GM19025 (cell line): Measurements from ENCODE around the gene TWNK.

Source experiments
- ATAC-seq: cut with Tn5 transposase; IDR thresholded peaks from one replicate; pipeline ENCODE4 v1.9.1; 2021; ENCODE audit warnings: mild to moderate bottlenecking, low read depth, moderate library complexity; ENCODE audit not compliant: unreplicated experiment

Gene TWNK

GRCh38 chr10:100993986-100994708, 6.8 kb downstream of the TWNK start:
- no peak for ATAC-seq

GRCh38 chr10:100995181-100995580, 7.8 kb downstream of the TWNK start:
- ATAC-seq = no peak

- ATAC-seq = no peak
Observed at GRCh38 chr10:100996678-100997359, 9.5 kb downstream of the TWNK start.

- no peak for ATAC-seq
Observed at GRCh38 chr10:100997360-100998182, 10.2 kb downstream of the TWNK start.

- peak; percentile 26 for ATAC-seq
Observed at GRCh38 chr10:100998183-100998990, 11.0 kb downstream of the TWNK start.

- ATAC-seq = peak; percentile 40
Observed at GRCh38 chr10:100998991-100999741, 11.8 kb downstream of the TWNK start.

- no peak for ATAC-seq
Observed at GRCh38 chr10:100999742-101000126, 12.4 kb downstream of the TWNK start, which contains the start of gene LZTS2. LZTS2 (plus strand) TSS chr10:100999808; CDS start chr10:101002539, 2,731 bp downstream.

GRCh38 chr10:101000127-101000914, 13.0 kb downstream of the TWNK start:
- no peak for ATAC-seq

GRCh38 chr10:101000915-101001658, 13.7 kb downstream of the TWNK start:
- no peak for ATAC-seq

- no peak for ATAC-seq
Observed at GRCh38 chr10:101001659-101002035, 14.3 kb downstream of the TWNK start.

- ATAC-seq = no peak
Observed at GRCh38 chr10:101002456-101002855, 15.1 kb downstream of the TWNK start.

GRCh38 chr10:101003639-101004206, 16.4 kb downstream of the TWNK start:
- ATAC-seq = no peak

- ATAC-seq = no peak
Observed at GRCh38 chr10:101005361-101005760, 18.0 kb downstream of the TWNK start.

GRCh38 chr10:101005869-101006567, 18.7 kb downstream of the TWNK start:
- ATAC-seq = no peak

- no peak for ATAC-seq
Observed at GRCh38 chr10:101006593-101007098, 19.3 kb downstream of the TWNK start.

GRCh38 chr10:101007099-101007711, 19.9 kb downstream of the TWNK start:
- no peak for ATAC-seq
